HG03280 (cell line): ENCODE data around the gene ATP6V1E1.

Experiments used
- ATAC-seq: cut with Tn5 transposase; IDR thresholded peaks from one replicate; pipeline ENCODE4 v1.9.1; 2021; ENCODE audit warnings: mild to moderate bottlenecking, moderate library complexity; ENCODE audit not compliant: unreplicated experiment

The ATP6V1E1 gene

GRCh38 chr22:17548756-17549035, 79.9 kb downstream of the ATP6V1E1 start:
- ATAC-seq, result no peak

DNA sequence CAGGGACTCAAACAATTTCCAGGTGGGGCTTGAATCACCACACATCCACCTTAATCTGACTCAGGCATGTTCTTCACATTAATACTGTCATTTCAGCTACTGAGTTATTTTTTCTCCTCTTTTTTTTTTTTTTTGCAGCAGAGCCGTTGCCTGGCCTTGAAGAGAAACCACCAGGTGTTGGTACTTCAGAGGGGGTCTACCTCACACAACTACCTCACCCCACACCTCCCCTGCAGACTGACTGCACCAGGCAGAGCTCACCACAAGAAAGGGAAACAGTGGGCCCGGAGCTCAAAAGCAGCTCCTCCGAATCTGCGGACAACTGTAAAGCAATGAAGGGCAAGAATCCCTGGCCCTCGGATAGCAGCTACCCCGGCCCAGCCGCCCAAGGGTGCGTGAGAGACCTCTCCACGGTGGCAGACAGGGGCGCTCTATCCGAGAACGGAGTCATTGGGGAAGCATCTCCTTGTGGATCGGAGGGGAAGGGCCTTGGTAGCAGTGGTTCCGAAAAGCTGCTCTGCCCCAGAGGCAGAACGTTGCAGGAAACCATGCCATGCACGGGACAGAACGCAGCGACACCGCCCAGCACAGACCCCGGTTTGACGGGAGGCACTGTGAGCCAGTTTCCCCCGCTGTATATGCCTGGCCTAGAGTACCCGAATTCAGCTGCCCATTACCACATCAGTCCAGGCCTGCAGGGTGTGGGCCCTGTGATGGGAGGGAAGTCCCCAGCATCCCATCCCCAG, 80.4 kb downstream of the ATP6V1E1 start:
- no peak for ATAC-seq

- no peak for ATAC-seq
Measured at GRCh38 chr22:17542452-17542851, 86.1 kb downstream of the ATP6V1E1 start.
